Stimulated activated CD4-positive, alpha-beta T cell treated with anti-CD3 and anti-CD28 coated beads, Interleukin-2, amount 100 ng/mL, for 48 hours (primary cell): ENCODE measurements around the gene NIPAL3.
A peak's percentile ranks its signal among the peaks of the same experiment; 100 is the strongest.

ENCODE experiments used
- DNase-seq, 2 donors: peaks; one replicate each; pipeline ENCODE4 v3.0.0-alpha.2; 2020

Gene NIPAL3

DNA sequence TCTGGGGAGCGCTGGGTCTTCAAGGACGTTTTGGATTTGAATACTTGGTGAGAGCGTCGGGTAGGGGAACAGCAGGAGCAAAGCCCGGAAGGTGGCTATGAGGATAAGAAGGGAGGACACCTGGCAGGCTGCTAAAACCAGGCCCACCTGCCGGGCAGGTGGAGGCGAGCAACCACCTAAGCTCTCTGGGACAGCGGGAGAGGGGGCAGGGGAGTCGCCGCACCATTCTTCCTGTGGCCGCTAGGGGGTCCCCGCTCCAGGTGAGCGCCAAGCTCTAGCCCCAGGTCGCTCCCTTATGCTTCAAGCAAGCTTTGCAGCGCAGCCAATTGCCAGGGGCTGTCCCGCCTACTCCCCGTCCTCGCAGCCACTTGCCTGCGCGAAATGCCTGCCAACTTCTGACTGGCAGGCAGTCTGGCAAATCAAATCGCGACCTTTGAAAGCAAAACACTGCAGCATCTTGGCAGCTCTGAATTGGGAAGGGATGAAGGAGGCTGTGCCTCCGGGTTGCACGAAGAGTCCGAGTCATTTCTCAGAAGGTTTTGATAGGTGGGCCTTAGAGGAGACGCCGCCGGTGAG, at the start of gene NIPAL3:
TSS of gene NIPAL3 (plus strand) at position 469 of the 576 bp plus-strand sequence. CDS start 3,746 bp downstream, outside the sequence.
- DNase-seq = peak; percentile 93 to 96

DNA sequence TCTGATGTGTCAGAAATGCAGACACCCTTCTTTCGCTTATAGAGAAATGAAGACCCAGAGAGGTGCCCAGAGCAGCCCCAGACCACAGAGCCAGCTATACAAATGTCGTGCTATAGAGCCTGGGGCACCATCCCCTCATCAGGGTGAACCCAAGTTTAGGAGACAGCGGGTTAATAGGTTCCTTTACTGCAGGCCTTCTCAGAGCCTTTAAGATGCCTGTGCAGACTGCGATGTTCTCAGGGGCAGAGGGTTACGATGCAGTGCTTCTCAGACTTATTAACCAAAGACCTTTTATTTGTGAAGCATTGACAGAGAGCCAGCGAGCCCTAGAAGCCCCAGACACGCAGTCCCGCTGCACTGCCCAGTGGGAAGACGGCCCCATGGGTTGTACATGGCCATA, 48.9 kb upstream of the NIPAL3 start:
- no peak for DNase-seq

- no peak for DNase-seq
These were observed 46.4 kb upstream of the NIPAL3 start for GRCh38 chr1:24369199-24369598.

DNA sequence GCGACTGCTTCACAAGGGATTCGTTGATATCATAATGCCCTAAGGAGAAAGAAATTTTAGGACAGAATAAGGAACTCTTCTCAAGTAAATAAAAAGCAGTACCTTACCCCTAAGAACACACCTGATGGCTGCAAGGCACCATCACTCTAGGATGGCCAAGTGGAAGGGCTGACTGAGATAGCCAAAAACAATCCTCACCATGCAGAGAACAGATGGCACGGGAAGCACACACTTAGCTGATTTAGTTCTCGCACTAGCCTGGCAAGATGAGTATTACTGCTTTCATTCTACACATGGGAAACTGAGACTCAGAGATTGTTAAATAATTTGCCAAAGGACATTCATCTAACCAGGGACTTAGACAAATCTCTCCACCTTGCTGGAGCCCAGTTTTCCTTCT, 45.8 kb upstream of the NIPAL3 start:
- DNase-seq = no peak

DNA sequence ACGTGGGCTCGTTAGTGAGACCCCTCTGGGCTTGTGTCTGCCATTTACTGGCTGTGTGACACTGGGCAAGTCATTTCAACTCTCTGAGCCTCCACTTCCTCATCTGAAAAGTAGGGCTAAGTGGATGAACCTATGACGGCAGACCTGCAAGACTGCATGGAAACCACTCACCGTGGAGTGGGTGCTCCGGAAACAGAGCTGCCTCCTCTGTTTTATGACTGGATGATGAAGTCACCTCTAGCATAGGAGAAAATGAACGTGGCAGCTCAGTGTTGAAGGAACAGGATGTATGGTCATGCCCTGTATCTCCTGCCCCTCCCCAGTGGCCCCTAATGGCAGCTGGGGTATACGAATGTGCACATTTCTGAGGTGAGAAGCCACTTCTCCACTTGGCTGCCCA, 42.6 kb upstream of the NIPAL3 start:
- no peak for DNase-seq

DNA sequence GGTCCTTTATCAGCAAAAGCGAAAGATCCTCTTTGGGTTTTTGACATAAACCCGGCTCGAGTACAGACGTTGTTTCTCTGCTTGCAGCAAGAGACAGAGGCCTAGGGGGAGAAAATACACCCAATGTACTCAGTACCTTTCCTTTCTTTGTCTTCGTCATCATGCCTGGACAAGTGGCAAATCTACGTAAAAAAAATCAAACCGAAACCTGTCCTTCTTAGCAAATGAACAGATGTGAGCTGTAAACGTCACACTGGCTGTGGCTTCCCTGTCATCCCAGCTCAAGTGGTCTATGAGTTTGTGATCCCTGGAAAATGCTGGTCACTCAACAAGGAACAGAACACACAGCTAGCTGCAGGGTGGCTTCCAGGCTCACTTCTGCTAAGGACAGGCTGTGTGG, 41.9 kb upstream of the NIPAL3 start:
- no peak for DNase-seq

- no peak for DNase-seq
These were observed 40.5 kb upstream of the NIPAL3 start for GRCh38 chr1:24374891-24375786.

DNA sequence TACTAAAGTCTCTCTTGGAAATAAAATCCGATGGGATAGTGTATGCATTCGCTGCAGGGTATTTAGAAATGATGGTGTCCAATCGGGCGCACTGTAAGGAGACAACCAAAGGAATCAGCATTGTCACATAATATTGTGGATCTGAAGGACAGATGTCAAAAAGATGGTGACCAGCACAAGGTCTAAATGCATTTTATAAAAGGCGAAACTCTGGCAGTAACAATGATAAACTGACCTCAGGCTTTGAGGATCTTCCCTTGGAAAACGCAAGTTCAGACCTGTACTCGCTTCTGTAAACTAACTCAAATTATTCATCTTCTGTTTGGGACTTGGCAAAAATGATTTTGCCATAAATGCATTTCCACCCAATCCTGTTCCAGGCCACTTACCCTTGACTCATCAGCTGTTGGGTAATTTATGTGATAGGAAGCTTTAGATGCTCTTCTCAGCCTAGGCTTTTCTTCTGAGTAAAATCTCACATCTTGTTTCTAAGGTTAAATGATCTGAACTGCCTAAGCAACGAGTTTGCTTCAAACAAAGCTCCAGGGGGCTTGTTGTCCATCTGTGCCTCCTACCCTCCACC, 35.8 kb upstream of the NIPAL3 start:
- no peak for DNase-seq

DNA sequence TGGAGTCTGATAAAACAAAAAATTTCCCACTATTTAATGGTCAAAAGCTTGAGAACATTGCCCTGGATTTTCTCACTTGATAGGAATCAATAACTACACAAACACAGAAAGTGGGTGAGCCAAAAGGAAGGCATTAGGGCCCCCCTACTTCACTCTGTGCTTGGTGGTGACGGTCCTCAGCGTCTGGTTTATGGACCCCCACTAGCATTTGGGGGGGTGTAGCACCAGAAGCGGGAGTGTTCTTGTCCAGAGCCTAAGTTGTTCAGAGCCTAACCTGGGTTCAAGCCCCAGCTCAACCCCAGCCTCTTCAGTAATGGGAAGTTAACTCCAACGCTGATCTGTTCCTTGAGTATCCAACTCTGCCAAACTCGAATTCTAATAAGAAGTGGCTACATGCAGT, 35.1 kb upstream of the NIPAL3 start:
- no peak for DNase-seq

- no peak for DNase-seq
These were observed 34.3 kb upstream of the NIPAL3 start for GRCh38 chr1:24381256-24381655.

GRCh38 chr1:24382165-24382577, 33.4 kb upstream of the NIPAL3 start:
- DNase-seq = no peak

DNA sequence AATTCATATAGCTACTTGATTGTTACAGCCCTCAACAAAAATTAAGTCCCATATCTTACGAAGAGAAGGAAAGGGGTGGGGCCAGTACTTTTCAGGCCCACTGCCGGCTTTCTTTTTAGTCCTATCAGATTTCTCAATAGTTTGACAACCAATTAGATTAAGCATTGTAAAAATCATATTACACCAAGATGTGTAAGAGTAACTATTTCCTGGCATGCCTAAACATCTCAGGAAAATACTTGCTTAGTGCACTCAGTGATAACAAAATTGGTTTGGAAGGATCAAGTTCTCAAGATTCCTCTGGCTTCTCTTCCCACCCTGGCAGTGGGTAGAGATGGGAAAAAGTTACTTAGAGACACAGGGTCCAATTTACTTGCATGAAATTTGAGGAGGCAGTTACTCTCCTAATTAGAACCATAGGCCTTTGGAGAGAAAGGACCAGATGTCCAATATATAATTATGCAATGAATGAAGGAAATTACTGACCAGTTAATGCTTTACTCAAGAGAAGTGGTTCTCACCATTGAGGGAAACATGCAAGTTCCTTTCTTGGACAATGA, 32.1 kb upstream of the NIPAL3 start:
- DNase-seq = no peak

- DNase-seq = peak in 1 of 2 donors; percentile 42
These were observed 31.1 kb upstream of the NIPAL3 start for GRCh38 chr1:24384251-24385090.

- peak in 1 of 2 donors; percentile 28 for DNase-seq
These were observed 30.3 kb upstream of the NIPAL3 start for GRCh38 chr1:24385160-24385940.

DNA sequence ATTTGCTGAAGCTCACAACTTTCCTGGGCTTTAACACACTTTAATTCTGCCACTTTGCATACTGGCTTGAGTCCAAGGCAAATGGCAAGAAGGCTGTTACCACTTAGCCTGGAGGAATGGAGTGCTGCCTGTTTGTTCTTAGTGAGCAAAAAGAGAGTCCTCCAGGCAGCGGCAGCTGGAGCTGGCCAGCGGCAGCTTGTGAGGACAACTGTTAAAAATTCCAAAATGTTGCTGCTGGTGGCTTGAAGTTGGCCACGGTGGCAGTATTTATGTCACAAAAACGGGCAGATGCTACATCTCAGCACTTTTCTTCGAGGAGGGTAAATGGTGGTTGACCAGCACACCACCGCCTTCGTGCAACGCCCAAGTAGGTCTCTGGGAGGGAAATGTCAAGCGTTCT, 29.4 kb upstream of the NIPAL3 start:
- DNase-seq = no peak

- DNase-seq = no peak
These were observed 28.7 kb upstream of the NIPAL3 start for GRCh38 chr1:24386931-24387330.

DNA sequence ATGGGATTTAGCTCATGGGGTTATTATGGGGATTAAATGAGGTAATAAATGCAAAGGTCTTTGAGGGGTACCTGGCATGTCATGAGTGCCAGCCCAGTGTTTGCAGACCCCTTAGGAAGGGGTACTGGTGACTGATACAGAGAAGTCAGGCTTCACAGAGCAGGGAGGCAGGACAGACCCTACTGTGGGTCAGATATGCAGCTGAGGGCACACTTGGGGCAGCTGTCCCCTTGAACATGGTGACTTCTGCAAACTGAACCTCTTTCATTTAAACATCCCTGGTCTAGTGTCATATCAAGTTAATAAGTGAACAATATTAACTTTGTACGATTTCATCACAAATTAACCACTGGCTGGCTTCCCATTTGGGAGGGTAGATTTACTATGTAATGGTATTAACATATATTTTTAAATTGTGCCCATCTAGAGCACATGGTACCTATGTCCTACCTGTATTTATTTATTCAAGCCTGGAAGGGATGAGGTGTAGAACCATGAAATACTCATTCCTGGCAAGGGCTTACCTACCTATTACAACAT, 27.9 kb upstream of the NIPAL3 start:
- no peak for DNase-seq

GRCh38 chr1:24388331-24388885, 27.2 kb upstream of the NIPAL3 start:
- no peak for DNase-seq

GRCh38 chr1:24389231-24389678, 26.3 kb upstream of the NIPAL3 start:
- DNase-seq = no peak

- DNase-seq = peak; percentile 56 to 57
These were observed 24.4 kb upstream of the NIPAL3 start for GRCh38 chr1:24390924-24391782.
